A549 (cell line): ENCODE measurements around the gene SNX2.

Source experiments
- POLR2A ChIP-seq: IDR thresholded peaks from 2 replicates; pipeline ENCODE4 v1.6.1; 2012; ENCODE audit warnings: mild to moderate bottlenecking, low read length
- SREBF2 ChIP-seq: fragments of 450-650 bp; IDR thresholded peaks from 2 replicates; pipeline ENCODE4 v1.6.1; 2014; ENCODE audit warnings: mild to moderate bottlenecking, moderate library complexity
- TF ChIP-seq, protein P1 (sequence below): fragments of >200 bp; sonication (Bioruptor Twin); formaldehyde crosslinking; IDR thresholded peaks from 3 replicates; pipeline ENCODE4 v1.5.1; 2016
- TF ChIP-seq, protein P2 (sequence below): fragments of 150-350 bp; IDR thresholded peaks from 2 replicates; pipeline ENCODE4 v1.6.1; 2014; ENCODE audit warnings: low read depth, mild to moderate bottlenecking, low read length

DNA sequence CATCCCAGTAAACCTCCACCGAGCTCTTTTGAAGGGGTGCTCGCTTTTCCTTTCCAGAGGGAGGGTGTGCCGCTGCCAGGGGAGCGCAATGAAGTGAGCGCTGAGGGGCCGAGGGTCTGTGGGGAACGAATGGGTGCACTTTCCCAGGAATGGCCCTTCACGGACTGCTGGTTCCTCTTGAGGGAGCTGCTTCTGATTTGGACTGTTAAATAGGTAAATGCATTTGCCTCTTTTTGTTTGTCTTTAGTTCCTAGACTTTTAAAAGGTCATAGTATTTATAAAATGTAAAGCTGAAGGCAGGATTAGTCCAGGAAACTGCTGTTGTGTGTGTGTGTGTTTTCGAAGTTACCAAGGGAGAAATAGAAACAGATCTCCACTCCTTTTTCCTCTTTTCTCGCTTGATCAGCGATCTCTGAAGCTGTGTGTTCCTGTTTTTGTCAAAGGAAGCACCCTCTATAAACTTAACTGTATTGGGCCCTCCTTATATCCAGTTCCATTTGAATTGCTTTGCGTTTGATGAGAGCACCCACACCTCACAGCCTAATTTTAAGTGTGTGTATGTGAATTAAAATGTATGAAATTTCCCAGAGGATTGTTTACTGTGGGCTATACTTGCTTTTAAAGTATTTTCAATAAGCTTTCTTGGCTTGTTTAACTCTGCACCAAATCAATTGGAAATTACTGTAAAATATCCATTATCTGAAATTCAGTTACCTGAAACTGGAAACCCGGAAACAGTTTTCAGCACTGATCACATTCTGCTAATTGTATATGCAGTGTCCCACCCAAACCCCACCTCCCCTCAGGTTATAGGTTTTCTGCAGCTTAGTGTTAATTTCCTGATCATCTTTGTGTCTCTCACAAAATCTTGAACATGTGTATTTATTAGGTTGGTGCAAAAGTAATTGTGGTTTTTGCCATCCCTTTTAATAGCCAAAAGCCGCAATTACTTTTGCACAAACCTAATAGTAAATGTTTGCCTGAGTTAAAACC lies 966 bp downstream of the SNX2 start:
- TF ChIP-seq POLR2A (no peak), SREBF2 (no peak)
- TF ChIP-seq, protein P1, sequence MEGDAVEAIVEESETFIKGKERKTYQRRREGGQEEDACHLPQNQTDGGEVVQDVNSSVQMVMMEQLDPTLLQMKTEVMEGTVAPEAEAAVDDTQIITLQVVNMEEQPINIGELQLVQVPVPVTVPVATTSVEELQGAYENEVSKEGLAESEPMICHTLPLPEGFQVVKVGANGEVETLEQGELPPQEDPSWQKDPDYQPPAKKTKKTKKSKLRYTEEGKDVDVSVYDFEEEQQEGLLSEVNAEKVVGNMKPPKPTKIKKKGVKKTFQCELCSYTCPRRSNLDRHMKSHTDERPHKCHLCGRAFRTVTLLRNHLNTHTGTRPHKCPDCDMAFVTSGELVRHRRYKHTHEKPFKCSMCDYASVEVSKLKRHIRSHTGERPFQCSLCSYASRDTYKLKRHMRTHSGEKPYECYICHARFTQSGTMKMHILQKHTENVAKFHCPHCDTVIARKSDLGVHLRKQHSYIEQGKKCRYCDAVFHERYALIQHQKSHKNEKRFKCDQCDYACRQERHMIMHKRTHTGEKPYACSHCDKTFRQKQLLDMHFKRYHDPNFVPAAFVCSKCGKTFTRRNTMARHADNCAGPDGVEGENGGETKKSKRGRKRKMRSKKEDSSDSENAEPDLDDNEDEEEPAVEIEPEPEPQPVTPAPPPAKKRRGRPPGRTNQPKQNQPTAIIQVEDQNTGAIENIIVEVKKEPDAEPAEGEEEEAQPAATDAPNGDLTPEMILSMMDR: no peak
- TF ChIP-seq, protein P2, sequence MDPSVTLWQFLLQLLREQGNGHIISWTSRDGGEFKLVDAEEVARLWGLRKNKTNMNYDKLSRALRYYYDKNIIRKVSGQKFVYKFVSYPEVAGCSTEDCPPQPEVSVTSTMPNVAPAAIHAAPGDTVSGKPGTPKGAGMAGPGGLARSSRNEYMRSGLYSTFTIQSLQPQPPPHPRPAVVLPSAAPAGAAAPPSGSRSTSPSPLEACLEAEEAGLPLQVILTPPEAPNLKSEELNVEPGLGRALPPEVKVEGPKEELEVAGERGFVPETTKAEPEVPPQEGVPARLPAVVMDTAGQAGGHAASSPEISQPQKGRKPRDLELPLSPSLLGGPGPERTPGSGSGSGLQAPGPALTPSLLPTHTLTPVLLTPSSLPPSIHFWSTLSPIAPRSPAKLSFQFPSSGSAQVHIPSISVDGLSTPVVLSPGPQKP: no peak
